ENCODE measurements around the gene MRPL51.

DNA sequence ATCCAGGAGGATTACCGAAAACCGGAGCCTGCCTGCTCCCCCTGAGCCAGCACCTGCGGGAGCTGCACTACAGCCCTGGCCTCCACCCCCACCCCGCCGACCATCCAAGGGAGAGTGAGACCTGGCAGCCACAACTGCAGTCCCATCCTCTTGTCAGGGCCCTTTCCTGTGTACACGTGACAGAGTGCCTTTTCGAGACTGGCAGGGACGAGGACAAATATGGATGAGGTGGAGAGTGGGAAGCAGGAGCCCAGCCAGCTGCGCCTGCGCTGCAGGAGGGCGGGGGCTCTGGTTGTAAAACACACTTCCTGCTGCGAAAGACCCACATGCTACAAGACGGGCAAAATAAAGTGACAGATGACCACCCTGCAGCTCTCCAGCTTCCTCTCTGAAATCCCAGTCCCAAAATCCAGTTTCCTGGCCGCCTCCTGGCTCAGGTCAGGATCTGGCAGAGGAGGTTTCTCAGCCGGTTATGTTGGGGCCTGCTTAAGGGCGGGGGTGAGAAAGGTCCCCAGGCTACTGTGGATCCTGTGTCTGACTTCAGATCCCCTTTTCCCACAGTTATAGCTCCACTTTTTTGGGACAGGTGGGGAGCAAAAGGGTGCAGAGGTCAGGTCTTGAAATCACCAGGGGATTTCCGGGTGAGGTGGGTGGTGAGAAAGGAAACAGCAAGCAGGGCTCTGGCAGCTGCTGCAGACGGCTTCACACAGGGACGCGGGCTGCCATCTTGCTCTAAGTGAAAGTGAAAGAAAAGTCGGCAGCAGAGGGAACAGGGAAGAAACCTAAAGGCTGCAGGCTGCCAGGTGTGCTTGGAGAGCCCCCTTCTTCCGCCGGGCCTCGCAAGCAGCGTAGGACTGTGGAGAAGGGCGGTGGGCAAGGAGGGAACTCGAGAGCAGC is 41.5 kb downstream of the MRPL51 start, which contains the start of gene TAPBPL:
- TF ChIP-seq ETV6 (conservative IDR thresholded peaks at IDR 0.05 in 1 of 2, IDR thresholded peaks at IDR 0.05 in 1 of 2; ENCODE audit: borderline replicate concordance in 1 of 2, low read depth in 1 of 2) = peak in 1 of 2 experiments; percentile 77; a peak in 2 of 4 replicates
- TF ChIP-seq GABPA (IDR thresholded peaks at IDR 0.05; ENCODE audit: low read depth) = no peak
- TF ChIP-seq, protein P1, sequence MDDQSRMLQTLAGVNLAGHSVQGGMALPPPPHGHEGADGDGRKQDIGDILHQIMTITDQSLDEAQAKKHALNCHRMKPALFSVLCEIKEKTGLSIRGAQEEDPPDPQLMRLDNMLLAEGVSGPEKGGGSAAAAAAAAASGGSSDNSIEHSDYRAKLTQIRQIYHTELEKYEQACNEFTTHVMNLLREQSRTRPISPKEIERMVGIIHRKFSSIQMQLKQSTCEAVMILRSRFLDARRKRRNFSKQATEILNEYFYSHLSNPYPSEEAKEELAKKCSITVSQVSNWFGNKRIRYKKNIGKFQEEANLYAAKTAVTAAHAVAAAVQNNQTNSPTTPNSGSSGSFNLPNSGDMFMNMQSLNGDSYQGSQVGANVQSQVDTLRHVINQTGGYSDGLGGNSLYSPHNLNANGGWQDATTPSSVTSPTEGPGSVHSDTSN (IDR thresholded peaks at IDR 0.05; ENCODE audit: insufficient replicate concordance, low read depth, low read length) = no peak
- no peak for TF ChIP-seq RFX5 (IDR thresholded peaks at IDR 0.05; ENCODE audit: low read depth, low read length)
- TF ChIP-seq CBX3 (IDR thresholded peaks at IDR 0.05; ENCODE audit: borderline replicate concordance, low read depth) = no peak
- TF ChIP-seq, protein P2, sequence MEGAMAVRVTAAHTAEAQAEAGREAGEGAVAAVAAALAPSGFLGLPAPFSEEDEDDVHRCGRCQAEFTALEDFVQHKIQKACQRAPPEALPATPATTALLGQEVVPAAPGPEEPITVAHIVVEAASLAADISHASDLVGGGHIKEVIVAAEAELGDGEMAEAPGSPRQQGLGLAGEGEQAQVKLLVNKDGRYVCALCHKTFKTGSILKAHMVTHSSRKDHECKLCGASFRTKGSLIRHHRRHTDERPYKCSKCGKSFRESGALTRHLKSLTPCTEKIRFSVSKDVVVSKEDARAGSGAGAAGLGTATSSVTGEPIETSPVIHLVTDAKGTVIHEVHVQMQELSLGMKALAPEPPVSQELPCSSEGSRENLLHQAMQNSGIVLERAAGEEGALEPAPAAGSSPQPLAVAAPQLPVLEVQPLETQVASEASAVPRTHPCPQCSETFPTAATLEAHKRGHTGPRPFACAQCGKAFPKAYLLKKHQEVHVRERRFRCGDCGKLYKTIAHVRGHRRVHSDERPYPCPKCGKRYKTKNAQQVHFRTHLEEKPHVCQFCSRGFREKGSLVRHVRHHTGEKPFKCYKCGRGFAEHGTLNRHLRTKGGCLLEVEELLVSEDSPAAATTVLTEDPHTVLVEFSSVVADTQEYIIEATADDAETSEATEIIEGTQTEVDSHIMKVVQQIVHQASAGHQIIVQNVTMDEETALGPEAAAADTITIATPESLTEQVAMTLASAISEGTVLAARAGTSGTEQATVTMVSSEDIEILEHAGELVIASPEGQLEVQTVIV (IDR thresholded peaks at IDR 0.05; ENCODE audit: borderline replicate concordance, partially characterized antibody) = no peak
- no peak for TF ChIP-seq BMI1 (IDR thresholded peaks at IDR 0.05; ENCODE audit: borderline replicate concordance)
- peak; percentile 95 for TF ChIP-seq YY1 (IDR thresholded peaks at IDR 0.05; ENCODE audit: low read depth, low read length)
- TF ChIP-seq CTCF (IDR thresholded peaks at IDR 0.05 in 2 of 3, conservative IDR thresholded peaks at IDR 0.05 in 1 of 3; ENCODE audit: control insufficient read depth in 2 of 3, extremely low read depth in 1 of 3, insufficient read depth in 1 of 3, low read depth in 3 of 3, low read length in 3 of 3) = no peak
- TF ChIP-seq, protein P3, sequence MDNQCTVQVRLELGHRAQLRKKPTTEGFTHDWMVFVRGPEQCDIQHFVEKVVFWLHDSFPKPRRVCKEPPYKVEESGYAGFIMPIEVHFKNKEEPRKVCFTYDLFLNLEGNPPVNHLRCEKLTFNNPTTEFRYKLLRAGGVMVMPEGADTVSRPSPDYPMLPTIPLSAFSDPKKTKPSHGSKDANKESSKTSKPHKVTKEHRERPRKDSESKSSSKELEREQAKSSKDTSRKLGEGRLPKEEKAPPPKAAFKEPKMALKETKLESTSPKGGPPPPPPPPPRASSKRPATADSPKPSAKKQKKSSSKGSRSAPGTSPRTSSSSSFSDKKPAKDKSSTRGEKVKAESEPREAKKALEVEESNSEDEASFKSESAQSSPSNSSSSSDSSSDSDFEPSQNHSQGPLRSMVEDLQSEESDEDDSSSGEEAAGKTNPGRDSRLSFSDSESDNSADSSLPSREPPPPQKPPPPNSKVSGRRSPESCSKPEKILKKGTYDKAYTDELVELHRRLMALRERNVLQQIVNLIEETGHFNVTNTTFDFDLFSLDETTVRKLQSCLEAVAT (IDR thresholded peaks at IDR 0.05) = no peak

All from GM12878 (cell line).